GM23338 (cell line): ENCODE results near the gene RCE1. TPM values are rescaled to one million over a fixed set of nuclear protein-coding genes. Genes with fewer than 3 reads are reported as not detected.

Experiments used
- ATAC-seq: fragments of 200-7000 bp; cut with Tn5 transposase; 3 replicates; pipeline ENCODE4 v1.9.1; 2020
- DNase-seq: peaks from one replicate; pipeline ENCODE4 v3.0.0-alpha.2; 2015; ENCODE audit warnings: low spot score
- H2AFZ ChIP-seq: fragments of 200-600 bp; sonication (generic); 2 replicates; pipeline ENCODE4 v1.8.0; 2016; ENCODE audit warnings: antibody characterized with exemption, mild to moderate bottlenecking, moderate library complexity
- H3F3A ChIP-seq: fragments of 200-600 bp; sonication (generic); replicated peaks from 2 replicates; pipeline ENCODE4 v1.8.0; 2017; ENCODE audit warnings: antibody characterized with exemption, mixed run types, low read depth
- H3K27ac ChIP-seq: fragments of 200-600 bp; sonication (generic); 2 replicates; pipeline ENCODE4 v1.6.1; 2016; ENCODE audit warnings: low read depth
- H3K27me3 ChIP-seq: fragments of 200-600 bp; sonication (generic); 2 replicates; pipeline ENCODE4 v1.8.0; 2016; ENCODE audit warnings: mild to moderate bottlenecking, mixed run types, moderate library complexity; ENCODE audit not compliant: insufficient read depth
- H3K36me3 ChIP-seq: fragments of 200-600 bp; sonication (generic); 2 replicates; pipeline ENCODE4 v1.8.0; 2016; ENCODE audit warnings: mild to moderate bottlenecking; ENCODE audit not compliant: insufficient read depth
- H3K4me1 ChIP-seq: fragments of 200-600 bp; sonication (generic); 2 replicates; pipeline ENCODE4 v1.8.0; 2016; ENCODE audit warnings: mild to moderate bottlenecking, moderate library complexity; ENCODE audit not compliant: insufficient read depth
- H3K4me2 ChIP-seq: fragments of 200-600 bp; sonication (generic); 2 replicates; pipeline ENCODE4 v1.7.1; 2017; ENCODE audit warnings: mixed run types
- H3K4me3 ChIP-seq: fragments of 200-600 bp; sonication (generic); 2 replicates; pipeline ENCODE4 v1.6.1; 2016; ENCODE audit warnings: mixed run types
- H3K79me2 ChIP-seq: fragments of 200-600 bp; sonication (generic); replicated peaks from 2 replicates; pipeline ENCODE4 v1.8.0; 2017; ENCODE audit warnings: mild to moderate bottlenecking; ENCODE audit not compliant: insufficient read depth
- H3K9me2 ChIP-seq: fragments of 200-600 bp; sonication (generic); 2 replicates; pipeline ENCODE4 v1.8.0; 2017; ENCODE audit not compliant: insufficient read depth
- H4K20me1 ChIP-seq: fragments of 200-600 bp; sonication (generic); replicated peaks from 2 replicates; pipeline ENCODE4 v1.8.0; 2017; ENCODE audit warnings: mild to moderate bottlenecking; ENCODE audit not compliant: insufficient read depth
- H3K27ac Mint-ChIP-seq: 2 replicates; pipeline ENCODE4 v1.8.0; 2020; ENCODE audit warnings: inconsistent platforms, mild to moderate bottlenecking, moderate library complexity, mixed read lengths
- H3K27me3 Mint-ChIP-seq: 3 replicates; pipeline ENCODE4 v1.8.0; 2022; ENCODE audit warnings: low read depth, mild to moderate bottlenecking, moderate library complexity, mixed read lengths, inconsistent platforms; ENCODE audit not compliant: insufficient read depth, poor library complexity
- H3K36me3 Mint-ChIP-seq: 3 replicates; pipeline ENCODE4 v1.8.0; 2021; ENCODE audit warnings: low read depth, mild to moderate bottlenecking, inconsistent platforms, moderate library complexity, mixed read lengths
- H3K4me1 Mint-ChIP-seq: 3 replicates; pipeline ENCODE4 v1.8.0; 2020; ENCODE audit warnings: mild to moderate bottlenecking, inconsistent platforms, mixed read lengths
- H3K4me3 Mint-ChIP-seq: 3 replicates; pipeline ENCODE4 v1.8.0; 2021; ENCODE audit warnings: moderate library complexity, mild to moderate bottlenecking, inconsistent platforms, mixed read lengths
- H3K9me3 Mint-ChIP-seq: 3 replicates; pipeline ENCODE4 v1.8.0; 2020; ENCODE audit warnings: moderate library complexity, mild to moderate bottlenecking, inconsistent platforms, mixed read lengths
- CREB1 ChIP-seq: fragments of 250-450 bp; sonication (Bioruptor Pico); IDR thresholded peaks from 2 replicates; pipeline ENCODE4 v1.5.0; 2020; ENCODE audit warnings: low read depth, mild to moderate bottlenecking, moderate library complexity
- EZH2 ChIP-seq: fragments of 200-600 bp; sonication (generic); IDR thresholded peaks from one replicate; pipeline ENCODE4 v1.8.0; 2017; ENCODE audit warnings: antibody characterized with exemption, mild to moderate bottlenecking, low read depth; ENCODE audit not compliant: unreplicated experiment
- EZH2phosphoT487 ChIP-seq: fragments of 200-600 bp; sonication (generic); IDR thresholded peaks from one replicate; pipeline ENCODE4 v1.8.1; 2018; ENCODE audit warnings: antibody characterized with exemption; ENCODE audit not compliant: unreplicated experiment
- JUNB ChIP-seq: IDR thresholded peaks from one replicate; pipeline ENCODE4 v1.6.1; 2016; ENCODE audit warnings: antibody characterized with exemption; ENCODE audit not compliant: unreplicated experiment
- NANOG ChIP-seq: IDR thresholded peaks from 2 replicates; pipeline ENCODE4 v1.6.1; 2016; ENCODE audit warnings: antibody characterized with exemption, borderline replicate concordance
- POLR2AphosphoS5 ChIP-seq: IDR thresholded peaks from 2 replicates; pipeline ENCODE4 v1.6.1; 2016; ENCODE audit warnings: antibody characterized with exemption, low read depth
- STAT1 ChIP-seq: IDR thresholded peaks from one replicate; pipeline ENCODE4 v1.6.1; 2016; ENCODE audit warnings: antibody characterized with exemption; ENCODE audit not compliant: unreplicated experiment
- ZNF114 ChIP-seq: fragments of 250-450 bp; sonication (Bioruptor Pico); IDR thresholded peaks from 2 replicates; pipeline ENCODE4 v1.5.0; 2020; ENCODE audit warnings: mild to moderate bottlenecking, moderate library complexity
- ZNF331 ChIP-seq: fragments of 250-450 bp; sonication (Bioruptor Pico); IDR thresholded peaks from 2 replicates; pipeline ENCODE4 v1.5.0; 2020; ENCODE audit warnings: low read depth, mild to moderate bottlenecking, moderate library complexity
- polyA plus RNA-seq: library from polyadenylated mRNA; unstranded; fragments of >200 nt; fragmentation: Nextera tagmentation; extraction: Ambion mirVana; gene quantifications from 2 replicates; pipeline ENCODE4 v1.2.1, GENCODE V29; 2016
- total RNA-seq: library from RNA; depleted of rRNA; stranded (reverse); fragments of >200 nt; shearing (Covaris generic); gene quantifications from 2 replicates; pipeline ENCODE4 v1.2.3, GENCODE V29; 2014
- TF ChIP-seq, protein P1 (sequence below): IDR thresholded peaks from one replicate; pipeline ENCODE4 v1.6.1; 2018; ENCODE audit warnings: antibody characterized with exemption; ENCODE audit not compliant: unreplicated experiment
- TF ChIP-seq, protein P2 (sequence below), 2 experiments: fragments of 200-600 bp in 1 of 2; sonication (generic) in 1 of 2; conservative IDR thresholded peaks; 2 replicates each; pipeline versions ENCODE4 v1.5.1 to v1.6.1; 2016 to 2017; ENCODE audit warnings: antibody characterized with exemption in 2 of 2, low read depth in 2 of 2, mild to moderate bottlenecking in 2 of 2, moderate library complexity in 1 of 2
- TF ChIP-seq, protein P3 (sequence below): fragments of 250-450 bp; sonication (Bioruptor Pico); IDR thresholded peaks from 2 replicates; pipeline ENCODE4 v1.5.0; 2020; ENCODE audit warnings: mild to moderate bottlenecking, moderate library complexity
- TF ChIP-seq, protein P4 (sequence below): IDR thresholded peaks from 2 replicates; pipeline ENCODE4 v1.6.1; 2016; ENCODE audit warnings: antibody characterized with exemption

The RCE1 gene
- total and polyA plus RNA-seq, 2 experiments from 2014 or later = 27.8 to 55.1 TPM

DNA sequence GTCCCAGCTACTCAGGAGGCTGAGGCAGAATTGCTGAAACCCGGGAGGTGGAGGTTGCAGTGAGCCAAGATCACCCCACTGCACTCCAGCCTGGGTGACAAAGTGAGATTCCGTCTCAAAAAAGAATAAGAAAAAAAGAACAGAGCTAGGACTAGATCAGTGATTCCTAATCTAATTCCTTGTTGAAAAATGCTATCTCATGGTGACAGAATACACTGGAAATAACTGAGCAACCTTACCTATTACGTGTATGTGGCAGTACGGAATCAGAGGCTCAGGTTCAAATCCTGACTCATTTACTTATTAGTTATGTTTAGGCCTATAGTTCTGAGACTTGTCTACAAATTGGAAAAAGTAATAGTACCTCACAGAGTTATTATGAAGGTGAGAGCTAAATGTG, 19.5 kb upstream of the RCE1 start:
- H3F3A ChIP-seq = no peaks in the 10 kb centered on the region

More for the DNA sequence above, 19.5 kb upstream of the RCE1 start:
- TF ChIP-seq CREB1 (no peak), NANOG (no peak), POLR2AphosphoS5 (no peak), ZNF114 (CRISPR knock-in tag) (no peak), JUNB (no peak), EZH2phosphoT487 (no peak), EZH2 (no peak), ZNF331 (CRISPR knock-in tag) (no peak), STAT1 (no peak)
- TF ChIP-seq, protein P1, sequence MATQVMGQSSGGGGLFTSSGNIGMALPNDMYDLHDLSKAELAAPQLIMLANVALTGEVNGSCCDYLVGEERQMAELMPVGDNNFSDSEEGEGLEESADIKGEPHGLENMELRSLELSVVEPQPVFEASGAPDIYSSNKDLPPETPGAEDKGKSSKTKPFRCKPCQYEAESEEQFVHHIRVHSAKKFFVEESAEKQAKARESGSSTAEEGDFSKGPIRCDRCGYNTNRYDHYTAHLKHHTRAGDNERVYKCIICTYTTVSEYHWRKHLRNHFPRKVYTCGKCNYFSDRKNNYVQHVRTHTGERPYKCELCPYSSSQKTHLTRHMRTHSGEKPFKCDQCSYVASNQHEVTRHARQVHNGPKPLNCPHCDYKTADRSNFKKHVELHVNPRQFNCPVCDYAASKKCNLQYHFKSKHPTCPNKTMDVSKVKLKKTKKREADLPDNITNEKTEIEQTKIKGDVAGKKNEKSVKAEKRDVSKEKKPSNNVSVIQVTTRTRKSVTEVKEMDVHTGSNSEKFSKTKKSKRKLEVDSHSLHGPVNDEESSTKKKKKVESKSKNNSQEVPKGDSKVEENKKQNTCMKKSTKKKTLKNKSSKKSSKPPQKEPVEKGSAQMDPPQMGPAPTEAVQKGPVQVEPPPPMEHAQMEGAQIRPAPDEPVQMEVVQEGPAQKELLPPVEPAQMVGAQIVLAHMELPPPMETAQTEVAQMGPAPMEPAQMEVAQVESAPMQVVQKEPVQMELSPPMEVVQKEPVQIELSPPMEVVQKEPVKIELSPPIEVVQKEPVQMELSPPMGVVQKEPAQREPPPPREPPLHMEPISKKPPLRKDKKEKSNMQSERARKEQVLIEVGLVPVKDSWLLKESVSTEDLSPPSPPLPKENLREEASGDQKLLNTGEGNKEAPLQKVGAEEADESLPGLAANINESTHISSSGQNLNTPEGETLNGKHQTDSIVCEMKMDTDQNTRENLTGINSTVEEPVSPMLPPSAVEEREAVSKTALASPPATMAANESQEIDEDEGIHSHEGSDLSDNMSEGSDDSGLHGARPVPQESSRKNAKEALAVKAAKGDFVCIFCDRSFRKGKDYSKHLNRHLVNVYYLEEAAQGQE = no peak
- TF ChIP-seq, protein P2, sequence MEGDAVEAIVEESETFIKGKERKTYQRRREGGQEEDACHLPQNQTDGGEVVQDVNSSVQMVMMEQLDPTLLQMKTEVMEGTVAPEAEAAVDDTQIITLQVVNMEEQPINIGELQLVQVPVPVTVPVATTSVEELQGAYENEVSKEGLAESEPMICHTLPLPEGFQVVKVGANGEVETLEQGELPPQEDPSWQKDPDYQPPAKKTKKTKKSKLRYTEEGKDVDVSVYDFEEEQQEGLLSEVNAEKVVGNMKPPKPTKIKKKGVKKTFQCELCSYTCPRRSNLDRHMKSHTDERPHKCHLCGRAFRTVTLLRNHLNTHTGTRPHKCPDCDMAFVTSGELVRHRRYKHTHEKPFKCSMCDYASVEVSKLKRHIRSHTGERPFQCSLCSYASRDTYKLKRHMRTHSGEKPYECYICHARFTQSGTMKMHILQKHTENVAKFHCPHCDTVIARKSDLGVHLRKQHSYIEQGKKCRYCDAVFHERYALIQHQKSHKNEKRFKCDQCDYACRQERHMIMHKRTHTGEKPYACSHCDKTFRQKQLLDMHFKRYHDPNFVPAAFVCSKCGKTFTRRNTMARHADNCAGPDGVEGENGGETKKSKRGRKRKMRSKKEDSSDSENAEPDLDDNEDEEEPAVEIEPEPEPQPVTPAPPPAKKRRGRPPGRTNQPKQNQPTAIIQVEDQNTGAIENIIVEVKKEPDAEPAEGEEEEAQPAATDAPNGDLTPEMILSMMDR (conservative IDR thresholded peaks at IDR 0.05; ENCODE audit: low read depth in 2 of 2) = no peak
- TF ChIP-seq, protein P3, sequence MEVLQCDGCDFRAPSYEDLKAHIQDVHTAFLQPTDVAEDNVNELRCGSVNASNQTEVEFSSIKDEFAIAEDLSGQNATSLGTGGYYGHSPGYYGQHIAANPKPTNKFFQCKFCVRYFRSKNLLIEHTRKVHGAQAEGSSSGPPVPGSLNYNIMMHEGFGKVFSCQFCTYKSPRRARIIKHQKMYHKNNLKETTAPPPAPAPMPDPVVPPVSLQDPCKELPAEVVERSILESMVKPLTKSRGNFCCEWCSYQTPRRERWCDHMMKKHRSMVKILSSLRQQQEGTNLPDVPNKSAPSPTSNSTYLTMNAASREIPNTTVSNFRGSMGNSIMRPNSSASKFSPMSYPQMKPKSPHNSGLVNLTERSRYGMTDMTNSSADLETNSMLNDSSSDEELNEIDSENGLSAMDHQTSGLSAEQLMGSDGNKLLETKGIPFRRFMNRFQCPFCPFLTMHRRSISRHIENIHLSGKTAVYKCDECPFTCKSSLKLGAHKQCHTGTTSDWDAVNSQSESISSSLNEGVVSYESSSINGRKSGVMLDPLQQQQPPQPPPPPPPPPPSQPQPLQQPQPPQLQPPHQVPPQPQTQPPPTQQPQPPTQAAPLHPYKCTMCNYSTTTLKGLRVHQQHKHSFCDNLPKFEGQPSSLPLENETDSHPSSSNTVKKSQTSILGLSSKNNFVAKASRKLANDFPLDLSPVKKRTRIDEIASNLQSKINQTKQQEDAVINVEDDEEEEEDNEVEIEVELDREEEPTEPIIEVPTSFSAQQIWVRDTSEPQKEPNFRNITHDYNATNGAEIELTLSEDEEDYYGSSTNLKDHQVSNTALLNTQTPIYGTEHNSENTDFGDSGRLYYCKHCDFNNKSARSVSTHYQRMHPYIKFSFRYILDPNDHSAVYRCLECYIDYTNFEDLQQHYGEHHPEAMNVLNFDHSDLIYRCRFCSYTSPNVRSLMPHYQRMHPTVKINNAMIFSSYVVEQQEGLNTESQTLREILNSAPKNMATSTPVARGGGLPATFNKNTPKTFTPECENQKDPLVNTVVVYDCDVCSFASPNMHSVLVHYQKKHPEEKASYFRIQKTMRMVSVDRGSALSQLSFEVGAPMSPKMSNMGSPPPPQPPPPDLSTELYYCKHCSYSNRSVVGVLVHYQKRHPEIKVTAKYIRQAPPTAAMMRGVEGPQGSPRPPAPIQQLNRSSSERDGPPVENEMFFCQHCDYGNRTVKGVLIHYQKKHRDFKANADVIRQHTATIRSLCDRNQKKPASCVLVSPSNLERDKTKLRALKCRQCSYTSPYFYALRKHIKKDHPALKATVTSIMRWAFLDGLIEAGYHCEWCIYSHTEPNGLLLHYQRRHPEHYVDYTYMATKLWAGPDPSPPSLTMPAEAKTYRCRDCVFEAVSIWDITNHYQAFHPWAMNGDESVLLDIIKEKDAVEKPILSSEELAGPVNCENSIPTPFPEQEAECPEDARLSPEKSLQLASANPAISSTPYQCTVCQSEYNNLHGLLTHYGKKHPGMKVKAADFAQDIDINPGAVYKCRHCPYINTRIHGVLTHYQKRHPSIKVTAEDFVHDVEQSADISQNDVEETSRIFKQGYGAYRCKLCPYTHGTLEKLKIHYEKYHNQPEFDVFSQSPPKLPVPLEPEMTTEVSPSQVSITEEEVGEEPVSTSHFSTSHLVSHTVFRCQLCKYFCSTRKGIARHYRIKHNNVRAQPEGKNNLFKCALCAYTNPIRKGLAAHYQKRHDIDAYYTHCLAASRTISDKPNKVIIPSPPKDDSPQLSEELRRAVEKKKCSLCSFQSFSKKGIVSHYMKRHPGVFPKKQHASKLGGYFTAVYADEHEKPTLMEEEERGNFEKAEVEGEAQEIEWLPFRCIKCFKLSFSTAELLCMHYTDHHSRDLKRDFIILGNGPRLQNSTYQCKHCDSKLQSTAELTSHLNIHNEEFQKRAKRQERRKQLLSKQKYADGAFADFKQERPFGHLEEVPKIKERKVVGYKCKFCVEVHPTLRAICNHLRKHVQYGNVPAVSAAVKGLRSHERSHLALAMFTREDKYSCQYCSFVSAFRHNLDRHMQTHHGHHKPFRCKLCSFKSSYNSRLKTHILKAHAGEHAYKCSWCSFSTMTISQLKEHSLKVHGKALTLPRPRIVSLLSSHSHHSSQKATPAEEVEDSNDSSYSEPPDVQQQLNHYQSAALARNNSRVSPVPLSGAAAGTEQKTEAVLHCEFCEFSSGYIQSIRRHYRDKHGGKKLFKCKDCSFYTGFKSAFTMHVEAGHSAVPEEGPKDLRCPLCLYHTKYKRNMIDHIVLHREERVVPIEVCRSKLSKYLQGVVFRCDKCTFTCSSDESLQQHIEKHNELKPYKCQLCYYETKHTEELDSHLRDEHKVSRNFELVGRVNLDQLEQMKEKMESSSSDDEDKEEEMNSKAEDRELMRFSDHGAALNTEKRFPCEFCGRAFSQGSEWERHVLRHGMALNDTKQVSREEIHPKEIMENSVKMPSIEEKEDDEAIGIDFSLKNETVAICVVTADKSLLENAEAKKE (CRISPR knock-in tag) = no peak
- TF ChIP-seq, protein P4, sequence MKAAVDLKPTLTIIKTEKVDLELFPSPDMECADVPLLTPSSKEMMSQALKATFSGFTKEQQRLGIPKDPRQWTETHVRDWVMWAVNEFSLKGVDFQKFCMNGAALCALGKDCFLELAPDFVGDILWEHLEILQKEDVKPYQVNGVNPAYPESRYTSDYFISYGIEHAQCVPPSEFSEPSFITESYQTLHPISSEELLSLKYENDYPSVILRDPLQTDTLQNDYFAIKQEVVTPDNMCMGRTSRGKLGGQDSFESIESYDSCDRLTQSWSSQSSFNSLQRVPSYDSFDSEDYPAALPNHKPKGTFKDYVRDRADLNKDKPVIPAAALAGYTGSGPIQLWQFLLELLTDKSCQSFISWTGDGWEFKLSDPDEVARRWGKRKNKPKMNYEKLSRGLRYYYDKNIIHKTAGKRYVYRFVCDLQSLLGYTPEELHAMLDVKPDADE = no peak
- DNase-seq (no peak), ATAC-seq (no peak)
- no peaks in the 10 kb centered on the region; the same call in 1 of the 2 replicates for H4K20me1 ChIP-seq
- H2AFZ ChIP-seq = no peak overlapping the region
- H3K27ac ChIP-seq = no peak overlapping the region
- no peak overlapping the region for H3K4me2 ChIP-seq
- no peaks in the 10 kb centered on the region for H3K36me3 Mint-ChIP-seq
- no peak overlapping the region for H3K27ac Mint-ChIP-seq
- H3K9me3 Mint-ChIP-seq = no peaks in the 10 kb centered on the region
- H3K9me2 ChIP-seq = no peaks in the 10 kb centered on the region
- no peak overlapping the region for H3K4me3 Mint-ChIP-seq
- no peaks in the 10 kb centered on the region for H3K36me3 ChIP-seq
- no peaks in the 10 kb centered on the region for H3K79me2 ChIP-seq
- no peaks in the 10 kb centered on the region for H3K4me1 ChIP-seq
- H3K27me3 ChIP-seq = no peaks in the 10 kb centered on the region
- H3K27me3 Mint-ChIP-seq = no peaks in the 10 kb centered on the region
- no peak overlapping the region for H3K4me3 ChIP-seq
- H3K4me1 Mint-ChIP-seq = no peaks in the 10 kb centered on the region
